PC-3 (cell line): ENCODE results near the gene PEAK3.

Source experiments
- EZH2 ChIP-seq: fragments of 300-600 bp; sonication (generic); IDR thresholded peaks from one replicate; pipeline ENCODE4 v1.6.1; 2017; ENCODE audit warnings: antibody characterized with exemption, mild to moderate bottlenecking, low read length; ENCODE audit not compliant: unreplicated experiment
- EZH2phosphoT487 ChIP-seq: fragments of 300-600 bp; sonication (generic); IDR thresholded peaks from 2 replicates; pipeline ENCODE4 v1.6.1; 2018; ENCODE audit warnings: mild to moderate bottlenecking, antibody characterized with exemption, low read length, borderline replicate concordance
- TF ChIP-seq, protein P1 (sequence below): fragments of 300-600 bp; sonication (generic); conservative IDR thresholded peaks from 2 replicates; pipeline ENCODE4 v1.5.1; 2017; ENCODE audit warnings: antibody characterized with exemption, low read depth, mild to moderate bottlenecking, low read length

DNA sequence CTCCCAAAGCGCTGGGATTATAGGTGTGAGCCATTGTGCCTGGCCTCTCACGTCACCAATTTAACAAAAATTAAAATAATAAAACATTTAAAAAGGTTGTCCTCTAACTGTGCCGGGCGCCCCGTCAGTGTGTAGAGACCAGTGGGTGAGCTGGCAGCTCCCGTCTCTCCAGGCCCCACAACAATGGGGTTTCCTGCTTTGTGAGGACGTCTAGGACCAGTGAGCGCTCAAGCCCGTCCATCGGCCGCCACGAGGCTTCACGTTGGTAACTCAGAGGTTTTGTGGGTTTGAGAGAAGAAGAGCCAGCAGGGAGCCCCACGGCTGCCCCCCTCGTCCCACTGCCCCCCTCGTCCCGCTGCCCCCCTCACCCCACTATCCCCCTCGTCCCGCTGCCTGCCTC lies 41.7 kb upstream of the PEAK3 start:
- TF ChIP-seq EZH2 (no peak), EZH2phosphoT487 (no peak)
- TF ChIP-seq, protein P1, sequence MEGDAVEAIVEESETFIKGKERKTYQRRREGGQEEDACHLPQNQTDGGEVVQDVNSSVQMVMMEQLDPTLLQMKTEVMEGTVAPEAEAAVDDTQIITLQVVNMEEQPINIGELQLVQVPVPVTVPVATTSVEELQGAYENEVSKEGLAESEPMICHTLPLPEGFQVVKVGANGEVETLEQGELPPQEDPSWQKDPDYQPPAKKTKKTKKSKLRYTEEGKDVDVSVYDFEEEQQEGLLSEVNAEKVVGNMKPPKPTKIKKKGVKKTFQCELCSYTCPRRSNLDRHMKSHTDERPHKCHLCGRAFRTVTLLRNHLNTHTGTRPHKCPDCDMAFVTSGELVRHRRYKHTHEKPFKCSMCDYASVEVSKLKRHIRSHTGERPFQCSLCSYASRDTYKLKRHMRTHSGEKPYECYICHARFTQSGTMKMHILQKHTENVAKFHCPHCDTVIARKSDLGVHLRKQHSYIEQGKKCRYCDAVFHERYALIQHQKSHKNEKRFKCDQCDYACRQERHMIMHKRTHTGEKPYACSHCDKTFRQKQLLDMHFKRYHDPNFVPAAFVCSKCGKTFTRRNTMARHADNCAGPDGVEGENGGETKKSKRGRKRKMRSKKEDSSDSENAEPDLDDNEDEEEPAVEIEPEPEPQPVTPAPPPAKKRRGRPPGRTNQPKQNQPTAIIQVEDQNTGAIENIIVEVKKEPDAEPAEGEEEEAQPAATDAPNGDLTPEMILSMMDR = no peak
